Prostate gland (tissue), 2 donors: ENCODE measurements around the gene BATF2.
"Not testable (repeated sequence)": the region's sequence is repeated elsewhere in the genome, so short reads cannot be mapped to it uniquely, and the experiment has no call there.

Source experiments
- CTCF ChIP-seq, 4 experiments: fragments of 200-600 bp in 2 of 4; fragments of 450-650 bp in 2 of 4; sonication (generic) in 2 of 4; IDR thresholded peaks; 1 replicate in 3 of 4; 2 replicates in 1 of 4; pipeline ENCODE4 v1.5.1; 2016 to 2019; ENCODE audit warnings: antibody characterized with exemption in 4 of 4, mild to moderate bottlenecking in 2 of 4, moderate library complexity in 2 of 4
- POLR2A ChIP-seq: fragments of 450-650 bp; IDR thresholded peaks from one replicate; pipeline ENCODE4 v1.6.1; 2016; ENCODE audit warnings: antibody characterized with exemption, mild to moderate bottlenecking
- POLR2AphosphoS5 ChIP-seq: sonication (generic); formaldehyde crosslinking; IDR thresholded peaks from one replicate; pipeline ENCODE4 v1.6.1; 2017; ENCODE audit warnings: antibody characterized with exemption

DNA sequence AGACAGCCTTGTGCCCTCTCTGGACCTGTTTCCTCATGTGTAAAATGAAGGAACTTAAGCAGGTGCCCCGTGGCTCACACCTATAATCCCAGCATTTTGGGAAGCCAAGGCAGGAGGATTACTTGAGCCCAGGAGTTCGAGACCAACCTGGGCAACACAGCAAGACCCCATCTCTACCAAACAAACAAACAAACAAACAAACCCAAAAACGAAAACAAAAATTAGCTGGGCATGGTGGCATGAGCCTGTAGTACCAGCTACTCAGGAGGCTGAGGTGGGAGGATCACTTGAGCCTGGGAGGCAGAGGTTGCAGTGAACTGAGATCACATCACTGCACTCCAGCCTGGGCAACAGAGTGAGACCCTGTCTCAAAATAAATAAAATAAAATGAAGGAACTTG, 7.2 kb upstream of the BATF2 start:
- not testable (repeated sequence) for TF ChIP-seq CTCF (IDR thresholded peaks at IDR 0.05); POLR2A; POLR2AphosphoS5
